H1 (cell line): ENCODE data around the gene RBM38. TPM values are rescaled to one million over a fixed set of nuclear protein-coding genes. Genes with fewer than 3 reads are reported as not detected.

Experiments used
- CTCF ChIA-PET: fragments of 300-600 bp; sonication (Branson Sonifier 250); formaldehyde crosslinking; loops from one replicate; lab custom pipeline; 2021; ENCODE audit not compliant: partially characterized antibody; lab: Charles Lee
- POLR2A ChIA-PET: fragments of 300-600 bp; sonication (Branson Sonifier 250); formaldehyde crosslinking; loops from one replicate; lab custom pipeline; 2021; ENCODE audit warnings: inconsistent platforms; ENCODE audit not compliant: partially characterized antibody; lab: Charles Lee
- DNase-seq, 2 experiments: peaks; one replicate each; pipeline versions ENCODE4 v3.0.0 to v3.0.0-alpha.2; 2010 to 2022; ENCODE audit warnings: low spot score in 2 of 2, low read depth in 1 of 2, mixed read lengths in 1 of 2
- FAIRE-seq: peaks from 2 replicates; lab custom pipeline; 2011; peaks lifted over from hg19 to GRCh38; lab: Jason Lieb, UNC
- H2AFZ ChIP-seq: 2 replicates; pipeline ENCODE4 v1.8.1; 2012; ENCODE audit warnings: low read length, inconsistent platforms
- H2AK5ac ChIP-seq: 2 replicates; pipeline ENCODE4 v1.6.1; 2013; ENCODE audit warnings: low read depth, low read length
- H2BK120ac ChIP-seq: replicated peaks from 2 replicates; pipeline ENCODE3; 2013; ENCODE audit warnings: low read depth, low read length, inconsistent platforms
- H2BK12ac ChIP-seq: 2 replicates; pipeline ENCODE4 v1.6.1; 2013; ENCODE audit warnings: low read depth, low read length
- H2BK15ac ChIP-seq: 2 replicates; pipeline ENCODE4 v1.6.1; 2013; ENCODE audit warnings: low read length
- H2BK20ac ChIP-seq: 2 replicates; pipeline ENCODE4 v1.6.1; 2013; ENCODE audit warnings: low read length
- H2BK5ac ChIP-seq: 2 replicates; pipeline ENCODE4 v1.6.1; 2013; ENCODE audit warnings: low read depth, low read length
- H3K14ac ChIP-seq: 2 replicates; pipeline ENCODE4 v1.6.1; 2013; ENCODE audit warnings: inconsistent platforms; ENCODE audit not compliant: insufficient read length
- H3K18ac ChIP-seq: 2 replicates; pipeline ENCODE4 v1.6.1; 2013; ENCODE audit warnings: low read length; ENCODE audit errors: extremely low read depth
- H3K23ac ChIP-seq: 2 replicates; pipeline ENCODE4 v1.6.1; 2013; ENCODE audit warnings: inconsistent platforms; ENCODE audit not compliant: insufficient read length
- H3K23me2 ChIP-seq: 2 replicates; pipeline ENCODE4 v1.6.1; 2013; ENCODE audit warnings: low read depth, low read length
- H3K27ac ChIP-seq: 2 replicates; pipeline ENCODE4 v1.6.1; 2011; ENCODE audit warnings: low read depth, low read length, inconsistent platforms
- H3K27me3 ChIP-seq, 4 experiments: replicated peaks in 1 of 4; 1 replicate in 1 of 4; 2 replicates in 3 of 4; pipeline versions ENCODE4 v1.6.1 to v1.8.1; 2011 to 2013; ENCODE audit warnings: low read length in 3 of 4, mild to moderate bottlenecking in 3 of 4, inconsistent platforms in 2 of 4, mixed read lengths in 2 of 4, moderate library complexity in 1 of 4; ENCODE audit not compliant: control insufficient read depth in 3 of 4, insufficient read depth in 3 of 4; ENCODE audit errors: extremely low read depth in 1 of 4
- H3K36me3 ChIP-seq, 4 experiments: 2 replicates each; pipeline versions ENCODE4 v1.6.1 to v1.8.1; 2011 to 2013; ENCODE audit warnings: mild to moderate bottlenecking in 4 of 4, low read length in 3 of 4, moderate library complexity in 2 of 4, control low read depth in 1 of 4, inconsistent platforms in 1 of 4; ENCODE audit not compliant: insufficient read depth in 4 of 4, control insufficient read depth in 2 of 4
- H3K4ac ChIP-seq: replicated peaks from 2 replicates; pipeline ENCODE3; 2013; ENCODE audit warnings: low read length, low read depth, mixed read lengths, inconsistent platforms; ENCODE audit not compliant: insufficient read length
- H3K4me1 ChIP-seq, 4 experiments: replicated peaks in 1 of 4; 1 replicate in 1 of 4; 2 replicates in 3 of 4; pipeline versions ENCODE4 v1.6.1 to v1.8.1; 2011 to 2013; ENCODE audit warnings: low read length in 3 of 4, inconsistent platforms in 2 of 4, mixed read lengths in 1 of 4; ENCODE audit not compliant: insufficient read depth in 4 of 4, control insufficient read depth in 3 of 4
- H3K4me2 ChIP-seq, 2 experiments: 2 replicates each; pipeline versions ENCODE4 v1.6.1 to v1.8.1; 2011 to 2013; ENCODE audit warnings: low read depth in 2 of 2, low read length in 2 of 2, control low read depth in 1 of 2, inconsistent platforms in 1 of 2, mild to moderate bottlenecking in 1 of 2; ENCODE audit not compliant: insufficient read depth in 1 of 2
- H3K4me3 ChIP-seq, 4 experiments: fragments of 200-600, 300-600 bp in 1 of 4; sonication (generic), shearing (Covaris generic), sonication (Bioruptor Twin) in 1 of 4; 2 replicates each; pipeline versions ENCODE4 v1.5.1 to v1.8.1; 2011 to 2016; ENCODE audit warnings: low read length in 4 of 4, low read depth in 3 of 4, control low read depth in 2 of 4, inconsistent platforms in 2 of 4, mild to moderate bottlenecking in 2 of 4, mixed read lengths in 1 of 4, moderate library complexity in 1 of 4; ENCODE audit not compliant: insufficient read depth in 2 of 4; ENCODE audit errors: extremely low read depth in 1 of 4
- H3K56ac ChIP-seq: replicated peaks from 2 replicates; pipeline ENCODE3; 2013; ENCODE audit warnings: low read depth, mild to moderate bottlenecking, mixed read lengths, low read length, inconsistent platforms; ENCODE audit not compliant: insufficient read length
- H3K79me1 ChIP-seq: 2 replicates; pipeline ENCODE4 v1.6.1; 2013; ENCODE audit warnings: low read depth, low read length, control low read depth
- H3K79me2 ChIP-seq, 2 experiments: 2 replicates each; pipeline versions ENCODE4 v1.6.1 to v1.8.1; 2012 to 2013; ENCODE audit warnings: low read length in 2 of 2, mild to moderate bottlenecking in 2 of 2, inconsistent platforms in 1 of 2; ENCODE audit not compliant: insufficient read depth in 2 of 2, control insufficient read depth in 1 of 2
- H3K9ac ChIP-seq, 4 experiments: replicated peaks in 1 of 4; 1 replicate in 1 of 4; 2 replicates in 3 of 4; pipeline versions ENCODE4 v1.6.1 to v1.8.1; 2011 to 2013; ENCODE audit warnings: low read depth in 3 of 4, low read length in 3 of 4, control low read depth in 2 of 4, mild to moderate bottlenecking in 2 of 4, moderate library complexity in 2 of 4, inconsistent platforms in 1 of 4; ENCODE audit errors: extremely low read depth in 1 of 4
- H3K9me3 ChIP-seq, 2 experiments: 2 replicates each; pipeline versions ENCODE4 v1.6.1 to v1.8.1; 2012 to 2013; ENCODE audit warnings: mild to moderate bottlenecking in 2 of 2, moderate library complexity in 2 of 2, control low read depth in 1 of 2, inconsistent platforms in 1 of 2, low read depth in 1 of 2, low read length in 1 of 2, mixed read lengths in 1 of 2; ENCODE audit not compliant: insufficient read depth in 2 of 2
- H4K20me1 ChIP-seq, 2 experiments: replicated peaks in 1 of 2; 2 replicates each; pipeline versions ENCODE3 to v1.8.1; 2011 to 2013; ENCODE audit warnings: inconsistent platforms in 2 of 2, low read length in 2 of 2, mild to moderate bottlenecking in 1 of 2; ENCODE audit not compliant: insufficient read depth in 2 of 2, control insufficient read depth in 1 of 2
- H4K5ac ChIP-seq: 2 replicates; pipeline ENCODE4 v1.6.1; 2013; ENCODE audit warnings: low read length, low read depth, mixed read lengths, inconsistent platforms; ENCODE audit not compliant: insufficient read length
- H4K8ac ChIP-seq: 2 replicates; pipeline ENCODE4 v1.8.0; 2013; ENCODE audit warnings: mild to moderate bottlenecking, moderate library complexity, low read length, inconsistent platforms; ENCODE audit not compliant: insufficient read depth; ENCODE audit errors: extremely low read depth
- H4K91ac ChIP-seq: replicated peaks from 2 replicates; pipeline ENCODE3; 2013; ENCODE audit warnings: low read length, mixed read lengths, inconsistent platforms; ENCODE audit not compliant: insufficient read length
- BRCA1 ChIP-seq: IDR thresholded peaks from 2 replicates; pipeline ENCODE4 v1.6.1; 2012; ENCODE audit warnings: low read depth, low read length, improper control_type of control experiment
- CBX5 ChIP-seq: fragments of 300-800, 300-1000 bp; sonication (generic); IDR thresholded peaks from 2 replicates; pipeline ENCODE4 v1.7.1; 2016; ENCODE audit warnings: antibody characterized with exemption, low read length, low read depth
- CHD2 ChIP-seq: IDR thresholded peaks from 2 replicates; pipeline ENCODE4 v1.6.1; 2012; ENCODE audit warnings: low read length, improper control_type of control experiment
- CREB1 ChIP-seq: IDR thresholded peaks from 2 replicates; pipeline ENCODE4 v1.6.1; 2012; ENCODE audit warnings: inconsistent platforms
- HDAC2 ChIP-seq, 2 experiments: fragments of 300-600 bp in 1 of 2; sonication (generic) in 1 of 2; IDR thresholded peaks; 2 replicates each; pipeline ENCODE4 v1.6.1; 2011 to 2012; ENCODE audit warnings: low read depth in 2 of 2, low read length in 2 of 2, mild to moderate bottlenecking in 2 of 2, moderate library complexity in 2 of 2, borderline replicate concordance in 1 of 2, inconsistent platforms in 1 of 2
- NRF1 ChIP-seq: IDR thresholded peaks from 2 replicates; pipeline ENCODE4 v1.6.1; 2011; ENCODE audit warnings: mild to moderate bottlenecking, low read depth, low read length, improper control_type of control experiment
- PHF8 ChIP-seq: fragments of 200-600 bp; sonication (generic); conservative IDR thresholded peaks from 2 replicates; pipeline ENCODE4 v1.7.1; 2012; ENCODE audit warnings: low read depth, mild to moderate bottlenecking, inconsistent platforms, low read length, moderate library complexity
- SAP30 ChIP-seq: fragments of 300-600 bp; sonication (generic); IDR thresholded peaks from 2 replicates; pipeline ENCODE4 v1.7.1; 2012; ENCODE audit warnings: low read length, moderate library complexity, mild to moderate bottlenecking, inconsistent platforms; ENCODE audit not compliant: insufficient read depth, insufficient replicate concordance
- SIX5 ChIP-seq: IDR thresholded peaks from 2 replicates; pipeline ENCODE4 v1.6.1; 2011; ENCODE audit warnings: mild to moderate bottlenecking, low read depth, low read length
- TAF1 ChIP-seq: IDR thresholded peaks from 2 replicates; pipeline ENCODE4 v1.6.1; 2011; ENCODE audit warnings: mild to moderate bottlenecking, low read depth, low read length
- TBP ChIP-seq: IDR thresholded peaks from 2 replicates; pipeline ENCODE4 v1.6.1; 2011; ENCODE audit warnings: low read depth, low read length, improper control_type of control experiment
- TEAD4 ChIP-seq: IDR thresholded peaks from 2 replicates; pipeline ENCODE4 v1.6.1; 2012; ENCODE audit warnings: low read depth, low read length, inconsistent platforms, mixed read lengths
- WGBS, 2 experiments: shearing (Covaris generic) in 1 of 2; methylation state at CpG; one replicate each; pipeline versions ENCODE4 v1.1.6 to v1.1.7; 2013 to 2015; ENCODE audit warnings: low lambda C conversion rate in 2 of 2, mixed read lengths in 2 of 2, inconsistent platforms in 1 of 2, low coverage in 1 of 2, missing lambda C conversion rate in 1 of 2; ENCODE audit not compliant: insufficient replicate concordance in 2 of 2, insufficient coverage in 1 of 2, insufficient read length in 1 of 2; ENCODE audit errors: extremely low coverage in 1 of 2, missing lambda C conversion rate in 1 of 2; 5-methylcytosine and 5-hydroxymethylcytosine counted together
- polyA plus RNA-seq, 7 experiments: library from polyadenylated mRNA; depleted of rRNA in 3 of 7; stranded (reverse) in 5 of 7; unstranded in 2 of 7; fragments of >200 nt in 5 of 7; fragments of 200-250 nt in 2 of 7; gene quantifications; 1 replicate in 5 of 7; 2 replicates in 1 of 7; 4 replicates in 1 of 7; pipeline versions ENCODE4 v1.2.1 to v1.2.3, GENCODE V29; 2011 to 2013; ENCODE audit warnings: missing spikeins in 2 of 7, mixed read lengths in 2 of 7
- total RNA-seq: library from RNA; stranded (reverse); fragmentation: NEBNext Ultra II Directional; extraction: Animal tissue kit (Norgen Biotek cat#: 25700); gene quantifications from 2 replicates; pipeline ENCODE4 v1.2.1, GENCODE V29; 2021

RBM38 gene
- total and polyA plus RNA-seq, 2 of the 8 experiments (the other 6 are each of a cell fraction or from before 2014, with no cell fraction given): 57.7 to 109 TPM

GRCh38 chr20:57399587-57400155 is 8.5 kb downstream of the RBM38 start:
- Histone ChIP-seq H3K4me2 (no peak overlapping the region), H3K4me3 (no peak overlapping the region), H4K91ac (no peak overlapping the region), H4K20me1 (peaks cover 21 to 45% of the 10 kb centered on the region in 2 experiments), H3K9ac (no peak overlapping the region), H3K56ac (no peak overlapping the region), H2BK15ac (no peak overlapping the region), H3K23me2 (no peaks in the 10 kb centered on the region), H3K27me3 (no peaks in the 10 kb centered on the region), H4K8ac (no peak overlapping the region), H4K5ac (no peak overlapping the region), H2BK12ac (no peak overlapping the region), H3K4me1 (peaks cover 0 to 9% (median 5%) of the 10 kb centered on the region in 4 experiments; a peak in 6 of 7 replicates), H3K4ac (no peak overlapping the region), H3K14ac (no peak overlapping the region), H3K9me3 (no peaks in the 10 kb centered on the region), H3K18ac (no peak overlapping the region), H3K27ac (no peak overlapping the region), H3K79me1 (peaks cover 28% of the 10 kb centered on the region), H2AFZ (no peak overlapping the region), H3K23ac (no peak overlapping the region), H2BK20ac (no peak overlapping the region), H2BK5ac (no peak overlapping the region), H2AK5ac (no peak overlapping the region), H3K79me2 (peaks cover 5 to 72% of the 10 kb centered on the region in 2 experiments; a peak in 3 of 4 replicates), H3K36me3 (peaks cover 9 to 49% (median 29%) of the 10 kb centered on the region in 4 experiments; a peak in 7 of 8 replicates), H2BK120ac (no peak overlapping the region)
- ChIA-PET CTCF (interaction anchor here (1.0 to 2.2 kb wide), 7 partner anchors 14 to 81 kb away, joined by 3 to 8 read pairs (median 4); no protein-coding TSS in a partner anchor), POLR2A (interaction anchor here (0.6 to 1.8 kb wide), 4 partner anchors 10 to 41 kb away, joined by 3 to 11 read pairs (median 3); no protein-coding TSS in a partner anchor)
- WGBS, 2 experiments: 94% methylated on average over 18 of the region's 21 CpGs; no CpG with 5 or more reads in 1 of the 2 experiments
- DNase-seq (no peak), FAIRE-seq (no peak)
- TF ChIP-seq SIX5 (no peak), CREB1 (no peak), NRF1 (no peak), PHF8 (no peak), CBX5 (no peak), BRCA1 (no peak), TBP (no peak), TAF1 (no peak), SAP30 (no peak), HDAC2 (IDR thresholded peaks at IDR 0.05; ENCODE audit: borderline replicate concordance in 1 of 2, low read depth in 2 of 2, low read length in 2 of 2) (no peak), CHD2 (no peak), TEAD4 (no peak)
